Urinary bladder (tissue), 4 donors: ENCODE measurements around the gene TNXB. TPM values are rescaled to one million over a fixed set of nuclear protein-coding genes. Genes with fewer than 3 reads are reported as not detected.
"Not testable (repeated sequence)": the region's sequence is repeated elsewhere in the genome, so short reads cannot be mapped to it uniquely, and the experiment has no call there.

Experiments
- DNase-seq: peaks from one replicate; pipeline ENCODE4 v3.0.0-alpha.2; 2015; ENCODE audit errors: extremely low spot score
- H3K27ac ChIP-seq: one replicate; pipeline ENCODE4 v1.5.1; 2013; ENCODE audit warnings: low read depth, mild to moderate bottlenecking, moderate library complexity
- H3K36me3 ChIP-seq: one replicate; pipeline ENCODE4 v1.6.1; 2013; ENCODE audit warnings: mild to moderate bottlenecking, moderate library complexity; ENCODE audit not compliant: insufficient read depth
- H3K4me1 ChIP-seq: one replicate; pipeline ENCODE4 v1.6.1; 2013; ENCODE audit warnings: mild to moderate bottlenecking, moderate library complexity; ENCODE audit not compliant: insufficient read depth
- H3K4me3 ChIP-seq: one replicate; pipeline ENCODE4 v1.5.1; 2013; ENCODE audit warnings: low read depth, low read length
- WGBS: extraction: QIAGEN DNeasy Blood & Tissue Kit; methylation state at CpG from one replicate; pipeline ENCODE4 v1.1.7; 2013; 5-methylcytosine and 5-hydroxymethylcytosine counted together
- polyA plus RNA-seq: library from polyadenylated mRNA; stranded (reverse); fragments of 200-250 nt; gene quantifications from one replicate; pipeline ENCODE4 v1.2.3, GENCODE V29; 2013
- total RNA-seq: library from RNA; depleted of rRNA; stranded (reverse); fragments of >200 nt; gene quantifications from one replicate; pipeline ENCODE4 v1.2.3, GENCODE V29; 2014
- donor health status: healthy with polysubstance abuse.
- donor health status: healthy.

Gene TNXB
- total and polyA plus RNA-seq, 2 donors = 93.5 to 171 TPM

DNA sequence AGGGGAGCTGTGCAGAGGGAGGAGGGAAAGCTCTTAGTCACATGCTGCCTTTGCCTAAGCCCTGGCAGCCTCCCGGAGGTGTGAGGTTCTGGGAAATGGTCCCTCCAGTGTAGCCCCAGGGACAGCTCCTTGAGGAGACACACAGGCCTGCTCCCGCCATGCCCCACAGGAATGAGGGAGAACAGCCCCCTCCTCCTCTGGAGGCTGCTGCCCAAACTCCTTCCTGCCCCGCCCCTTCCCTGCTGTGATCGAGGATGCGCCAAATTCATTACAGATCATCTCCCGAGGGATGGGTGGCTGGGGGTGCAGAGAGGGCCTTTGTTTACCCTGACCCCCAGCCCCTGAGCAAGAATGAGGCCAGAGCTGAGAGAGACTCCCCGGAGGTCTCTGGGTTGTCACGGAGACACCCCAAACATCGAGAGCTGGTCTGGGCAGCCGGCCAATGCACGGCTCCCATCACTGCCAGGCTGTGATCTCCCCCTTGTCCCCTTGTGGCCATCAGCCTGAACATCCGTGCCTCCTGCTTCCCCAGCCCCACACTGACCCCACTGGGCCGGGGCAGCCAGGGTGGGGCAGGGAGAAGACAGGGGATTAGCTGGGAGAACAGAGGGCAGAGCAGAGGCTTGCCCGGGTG, 62.6 kb downstream of the TNXB start:
- Histone ChIP-seq H3K27ac (no peak overlapping the region), H3K4me1 (no peaks in the 10 kb centered on the region), H3K36me3 (no peaks in the 10 kb centered on the region), H3K4me3 (no peak overlapping the region)
- 25% methylated on average over 14 of the region's 14 CpGs for WGBS
- DNase-seq = no peak

- no peak for DNase-seq
- Histone ChIP-seq H3K4me3 (no peak overlapping the region), H3K27ac (no peak overlapping the region), H3K36me3 (no peaks in the 10 kb centered on the region), H3K4me1 (no peaks in the 10 kb centered on the region)
- 68% methylated on average over 22 of the region's 22 CpGs for WGBS
These were observed 63.2 kb downstream of the TNXB start for GRCh38 chr6:32045811-32046449.

- not testable (repeated sequence) for H3K27ac ChIP-seq
These were observed 64.2 kb downstream of the TNXB start for GRCh38 chr6:32044916-32045315.

DNA sequence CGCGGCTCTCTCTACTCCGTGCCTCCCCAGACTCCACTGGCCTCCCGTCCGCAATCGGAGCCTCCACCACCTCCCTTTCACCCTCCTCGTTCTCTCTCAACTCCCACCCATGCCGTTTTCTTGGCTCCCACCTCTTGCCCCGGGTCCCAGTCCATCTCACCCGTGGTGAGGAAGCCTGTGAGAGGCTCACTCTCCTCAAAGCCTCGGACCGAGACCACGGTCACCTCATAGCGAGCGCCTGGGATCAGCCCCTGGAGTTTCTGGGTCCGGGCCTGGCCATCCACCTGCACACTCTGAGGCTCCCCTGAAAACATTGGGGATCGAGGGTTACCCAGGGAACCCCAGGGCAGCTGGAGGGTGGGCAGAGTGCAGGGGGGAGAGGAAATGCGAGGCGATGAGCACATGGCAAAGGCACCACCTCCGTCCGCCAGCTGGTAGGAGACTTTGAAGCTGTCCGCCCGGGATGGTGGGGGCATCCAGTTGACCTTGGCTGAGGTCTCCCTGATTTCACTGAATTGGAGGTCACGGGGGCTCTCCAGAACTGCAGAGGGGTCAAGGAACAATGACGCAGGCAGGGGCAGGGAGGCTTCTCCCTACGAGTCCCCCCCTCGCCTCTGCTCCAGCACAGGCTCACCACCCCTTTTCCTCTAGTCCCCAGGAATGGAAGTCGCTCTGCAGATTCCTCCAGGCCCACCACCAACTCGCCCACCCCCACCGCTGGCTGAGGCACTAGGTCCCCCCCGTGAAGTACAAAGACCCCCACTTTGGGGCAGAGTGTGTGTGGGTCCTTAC, 65.4 kb downstream of the TNXB start:
- H3K4me1 ChIP-seq, DNase-seq: not testable (repeated sequence)

More at GRCh38 chr6:32044916-32045315, 64.2 kb downstream of the TNXB start:
- H3K4me3 ChIP-seq, DNase-seq, H3K4me1 ChIP-seq, H3K36me3 ChIP-seq: not testable (repeated sequence)
- 88% methylated on average over 13 of the region's 18 CpGs for WGBS

DNA sequence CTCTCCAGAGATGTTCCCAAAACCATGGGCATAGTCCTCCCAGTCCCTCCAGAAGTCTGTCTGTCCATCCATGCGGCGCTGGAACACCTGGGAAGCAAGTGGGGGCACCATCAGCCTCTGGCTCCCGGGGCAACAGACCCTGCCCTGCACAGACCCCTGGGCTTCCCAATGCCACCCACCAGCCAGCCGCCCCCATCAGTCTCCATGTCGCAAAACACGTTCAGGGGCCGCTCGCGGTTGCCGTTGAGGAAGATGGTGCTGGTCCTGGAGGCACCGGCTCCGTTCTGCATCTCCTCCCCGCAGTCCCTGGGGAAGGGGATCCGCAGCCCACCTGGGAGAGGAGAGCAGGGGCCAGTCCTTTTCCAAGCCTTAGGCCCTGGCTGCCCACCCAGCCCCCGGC, 66.9 kb downstream of the TNXB start:
- WGBS = 93% methylated on average over 14 of the region's 15 CpGs
- not testable (repeated sequence) for H3K36me3 ChIP-seq, H3K4me1 ChIP-seq

More for the DNA sequence above, 65.4 kb downstream of the TNXB start:
- WGBS = 92% methylated on average over 18 of the region's 31 CpGs
- H3K4me3 ChIP-seq, H3K27ac ChIP-seq, H3K36me3 ChIP-seq: not testable (repeated sequence)

DNA sequence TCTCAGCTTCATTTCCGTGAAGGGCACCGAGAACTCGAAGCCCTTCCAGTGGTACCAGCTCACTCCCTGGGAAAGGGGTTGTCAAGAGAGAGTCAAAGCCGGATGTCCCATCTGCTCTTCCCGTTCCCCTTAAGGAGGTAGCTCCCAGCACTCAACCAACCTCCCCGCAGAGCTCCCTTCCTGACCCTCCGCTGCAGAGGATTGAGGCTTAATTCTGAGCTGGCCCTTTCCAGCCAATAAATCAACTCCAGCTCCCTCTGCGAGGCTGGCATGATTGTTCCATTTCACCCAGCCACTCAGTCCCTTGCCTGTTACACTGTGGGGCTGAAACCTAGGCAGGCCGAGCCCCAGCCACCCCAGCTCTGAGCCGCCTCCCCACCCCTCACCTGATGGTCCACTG, 67.8 kb downstream of the TNXB start:
- H3K27ac ChIP-seq, H3K36me3 ChIP-seq, DNase-seq, H3K4me1 ChIP-seq, H3K4me3 ChIP-seq: not testable (repeated sequence)
- WGBS = 53% methylated on average over 6 of the region's 10 CpGs

More for the DNA sequence above, 66.9 kb downstream of the TNXB start:
- DNase-seq, H3K27ac ChIP-seq, H3K4me3 ChIP-seq: not testable (repeated sequence)

DNA sequence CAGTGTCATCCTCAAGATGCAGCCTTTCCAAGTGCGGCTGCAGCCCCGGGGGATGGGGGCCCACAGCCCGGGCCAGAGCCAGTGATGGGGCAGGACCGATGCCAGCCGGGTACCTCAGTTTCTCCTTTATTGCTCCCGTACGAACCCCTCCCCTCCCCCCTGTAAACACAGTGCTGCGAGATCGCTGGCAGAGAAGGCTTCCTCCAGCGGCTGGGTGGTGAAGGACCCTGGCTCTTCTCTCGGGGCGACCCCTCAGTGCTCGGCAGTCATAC, 68.2 kb downstream of the TNXB start:
- 60% methylated on average over 7 of the region's 13 CpGs for WGBS
- not testable (repeated sequence) for H3K4me3 ChIP-seq, H3K4me1 ChIP-seq, H3K27ac ChIP-seq, H3K36me3 ChIP-seq, DNase-seq

DNA sequence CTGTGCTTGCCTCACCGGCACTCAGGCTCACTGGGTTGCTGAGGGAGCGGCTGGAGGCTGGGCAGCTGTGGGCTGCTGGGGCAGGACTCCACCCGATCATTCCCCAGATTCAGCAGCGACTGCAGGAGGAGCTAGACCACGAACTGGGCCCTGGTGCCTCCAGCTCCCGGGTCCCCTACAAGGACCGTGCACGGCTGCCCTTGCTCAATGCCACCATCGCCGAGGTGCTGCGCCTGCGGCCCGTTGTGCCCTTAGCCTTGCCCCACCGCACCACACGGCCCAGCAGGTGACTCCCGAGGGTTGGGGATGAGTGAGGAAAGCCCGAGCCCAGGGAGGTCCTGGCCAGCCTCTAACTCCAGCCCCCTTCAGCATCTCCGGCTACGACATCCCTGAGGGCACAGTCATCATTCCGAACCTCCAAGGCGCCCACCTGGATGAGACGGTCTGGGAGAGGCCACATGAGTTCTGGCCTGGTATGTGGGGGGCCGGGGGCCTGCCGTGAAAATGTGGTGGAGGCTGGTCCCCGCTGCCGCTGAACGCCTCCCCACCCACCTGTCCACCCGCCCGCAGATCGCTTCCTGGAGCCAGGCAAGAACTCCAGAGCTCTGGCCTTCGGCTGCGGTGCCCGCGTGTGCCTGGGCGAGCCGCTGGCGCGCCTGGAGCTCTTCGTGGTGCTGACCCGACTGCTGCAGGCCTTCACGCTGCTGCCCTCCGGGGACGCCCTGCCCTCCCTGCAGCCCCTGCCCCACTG, 68.7 kb downstream of the TNXB start:
- not testable (repeated sequence) for DNase-seq, H3K36me3 ChIP-seq, H3K4me1 ChIP-seq, H3K4me3 ChIP-seq, H3K27ac ChIP-seq
- WGBS = 87% methylated on average over 24 of the region's 43 CpGs

- not testable (repeated sequence) for H3K27ac ChIP-seq, H3K4me1 ChIP-seq, H3K36me3 ChIP-seq, DNase-seq, H3K4me3 ChIP-seq
- 71% methylated on average over 23 of the region's 24 CpGs for WGBS
These were observed 69.5 kb downstream of the TNXB start for GRCh38 chr6:32039321-32040274.

GRCh38 chr6:32038878-32039277, 70.3 kb downstream of the TNXB start:
- H3K4me1 ChIP-seq, H3K27ac ChIP-seq, H3K4me3 ChIP-seq, DNase-seq, H3K36me3 ChIP-seq: not testable (repeated sequence)
- WGBS = 84% methylated on average over 4 of the region's 5 CpGs

- not testable (repeated sequence) for DNase-seq, H3K27ac ChIP-seq, H3K36me3 ChIP-seq, H3K4me1 ChIP-seq, H3K4me3 ChIP-seq
- WGBS = 90% methylated on average over 15 of the region's 19 CpGs
These were observed 71.3 kb downstream of the TNXB start, which contains the start of gene CYP21A2 for GRCh38 chr6:32037598-32038524. CYP21A2 (plus strand) TSS chr6:32038415; CDS start chr6:32038423, 8 bp downstream.

GRCh38 chr6:32037136-32037535, 72.0 kb downstream of the TNXB start:
- not testable (repeated sequence) for H3K27ac ChIP-seq, H3K36me3 ChIP-seq, H3K4me3 ChIP-seq, DNase-seq, H3K4me1 ChIP-seq
- 85% methylated on average over 4 of the region's 5 CpGs for WGBS
